NCI-H2107 (cell line): ENCODE measurements around the gene FAM3C.
"Not testable (repeated sequence)": the region's sequence is repeated elsewhere in the genome, so short reads cannot be mapped to it uniquely, and the experiment has no call there.

ENCODE experiments used
- DNase-seq: peaks from one replicate; lab custom pipeline; 2025; lab: John Stamatoyannopoulos, UW

The FAM3C gene

DNA sequence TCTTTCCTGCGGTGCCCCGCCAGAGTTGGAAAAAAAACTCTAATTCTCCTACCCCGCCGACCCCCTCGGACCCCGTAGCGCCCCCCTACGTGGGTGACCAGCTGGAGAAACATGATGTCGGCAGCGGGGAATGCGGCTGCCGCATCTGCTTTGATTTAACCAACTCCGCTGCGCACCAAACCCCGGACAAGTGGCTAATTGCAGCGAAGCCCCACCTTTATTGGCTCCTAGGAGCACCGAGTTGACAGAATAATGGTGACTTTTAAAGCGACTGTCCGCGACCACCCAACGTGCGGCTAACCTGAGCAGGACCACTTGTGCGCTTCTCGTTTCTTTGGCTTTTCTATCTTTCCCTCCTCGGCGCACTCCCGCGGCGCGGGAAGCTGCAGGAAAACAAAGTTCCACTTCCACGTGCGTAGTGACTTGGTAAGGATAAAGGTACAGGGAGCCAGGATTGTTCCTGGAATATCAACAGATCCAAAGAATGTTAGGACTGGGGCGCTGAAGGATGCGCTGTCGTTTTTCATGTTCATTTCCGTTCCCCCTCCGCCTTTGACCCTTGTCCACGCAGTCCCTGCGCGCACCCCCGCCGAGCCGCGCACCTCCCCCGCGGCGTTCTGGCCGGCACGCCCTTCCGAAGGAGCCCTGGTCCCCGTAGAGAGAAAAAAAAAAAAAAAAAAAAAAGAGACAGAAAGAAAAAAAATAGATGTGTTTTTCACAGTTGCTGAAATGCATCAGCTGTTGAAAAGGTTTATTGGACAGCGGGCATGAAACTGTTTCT is 65.9 kb downstream of the FAM3C start:
- no peak for DNase-seq

DNA sequence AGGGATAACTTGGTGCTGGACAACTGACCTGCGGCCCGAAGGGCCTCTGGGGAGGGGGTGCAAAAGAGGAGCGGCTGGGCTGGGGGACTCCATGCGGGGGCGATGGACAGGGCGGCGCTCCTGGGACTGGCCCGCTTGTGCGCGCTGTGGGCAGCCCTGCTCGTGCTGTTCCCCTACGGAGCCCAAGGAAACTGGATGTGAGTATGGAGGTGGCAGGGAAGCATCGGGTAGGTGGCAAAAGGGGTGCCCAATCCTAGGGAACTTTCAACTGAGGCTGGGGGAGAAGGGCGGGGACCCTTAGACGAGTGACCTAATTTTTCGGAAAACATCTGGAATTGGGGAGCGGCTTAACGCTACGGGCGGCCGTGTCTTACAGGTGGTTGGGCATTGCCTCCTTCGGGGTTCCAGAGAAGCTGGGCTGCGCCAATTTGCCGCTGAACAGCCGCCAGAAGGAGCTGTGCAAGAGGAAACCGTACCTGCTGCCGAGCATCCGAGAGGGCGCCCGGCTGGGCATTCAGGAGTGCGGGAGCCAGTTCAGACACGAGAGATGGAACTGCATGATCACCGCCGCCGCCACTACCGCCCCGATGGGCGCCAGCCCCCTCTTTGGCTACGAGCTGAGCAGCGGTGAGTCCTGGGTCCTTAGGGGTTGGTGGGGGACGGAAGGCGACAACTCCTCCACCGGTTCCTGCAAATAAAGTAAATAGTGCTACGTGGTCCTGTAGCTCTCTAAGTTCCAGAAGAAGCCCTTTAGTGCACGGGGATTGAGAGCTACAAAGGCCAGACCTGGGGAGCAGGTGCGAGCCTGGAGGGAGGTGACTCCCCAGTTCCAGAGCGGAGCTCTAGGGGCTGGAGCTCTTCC is 66.7 kb downstream of the FAM3C start:
- peak; percentile 48 for DNase-seq

DNA sequence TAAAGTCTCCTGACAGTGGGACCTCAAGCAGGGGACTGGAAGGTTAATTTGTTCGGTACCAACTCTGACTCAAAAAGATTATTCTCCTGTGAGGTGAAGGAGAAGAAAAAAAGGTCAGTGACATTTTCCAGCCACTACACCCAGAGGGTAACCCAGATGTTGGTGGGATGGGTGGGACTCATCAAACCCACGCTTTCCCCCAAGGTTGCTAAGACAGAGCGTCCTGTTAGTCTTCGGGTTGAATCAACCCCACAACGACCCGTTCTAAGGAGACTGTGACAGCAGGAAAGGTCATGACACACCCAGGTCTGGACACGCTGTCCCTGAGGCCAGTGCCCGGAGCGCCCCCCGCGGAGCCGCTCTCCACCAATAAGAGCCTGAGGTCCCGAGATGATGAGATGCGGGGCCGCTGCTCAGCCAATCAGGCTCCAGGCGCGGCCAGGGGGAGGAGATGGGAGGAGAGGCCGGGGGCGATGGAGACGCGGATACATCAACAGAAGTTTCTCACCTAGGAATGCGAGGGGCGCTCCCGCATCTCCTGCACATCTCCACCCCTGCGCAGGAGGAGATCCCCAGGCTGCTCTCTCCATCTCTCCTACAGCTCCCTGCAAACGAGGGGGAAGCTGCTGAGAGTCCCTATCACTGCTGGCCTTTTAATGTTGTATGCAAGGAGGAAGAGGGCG is 67.5 kb downstream of the FAM3C start, which contains the start of gene WNT16:
Gene WNT16 (plus strand): TSS at position 493 of the 683 bp plus-strand sequence. CDS start 293 bp downstream, outside the sequence.
- no peak for DNase-seq

GRCh38 chr7:121327671-121328070 is 68.4 kb downstream of the FAM3C start:
- DNase-seq: no peak

DNA sequence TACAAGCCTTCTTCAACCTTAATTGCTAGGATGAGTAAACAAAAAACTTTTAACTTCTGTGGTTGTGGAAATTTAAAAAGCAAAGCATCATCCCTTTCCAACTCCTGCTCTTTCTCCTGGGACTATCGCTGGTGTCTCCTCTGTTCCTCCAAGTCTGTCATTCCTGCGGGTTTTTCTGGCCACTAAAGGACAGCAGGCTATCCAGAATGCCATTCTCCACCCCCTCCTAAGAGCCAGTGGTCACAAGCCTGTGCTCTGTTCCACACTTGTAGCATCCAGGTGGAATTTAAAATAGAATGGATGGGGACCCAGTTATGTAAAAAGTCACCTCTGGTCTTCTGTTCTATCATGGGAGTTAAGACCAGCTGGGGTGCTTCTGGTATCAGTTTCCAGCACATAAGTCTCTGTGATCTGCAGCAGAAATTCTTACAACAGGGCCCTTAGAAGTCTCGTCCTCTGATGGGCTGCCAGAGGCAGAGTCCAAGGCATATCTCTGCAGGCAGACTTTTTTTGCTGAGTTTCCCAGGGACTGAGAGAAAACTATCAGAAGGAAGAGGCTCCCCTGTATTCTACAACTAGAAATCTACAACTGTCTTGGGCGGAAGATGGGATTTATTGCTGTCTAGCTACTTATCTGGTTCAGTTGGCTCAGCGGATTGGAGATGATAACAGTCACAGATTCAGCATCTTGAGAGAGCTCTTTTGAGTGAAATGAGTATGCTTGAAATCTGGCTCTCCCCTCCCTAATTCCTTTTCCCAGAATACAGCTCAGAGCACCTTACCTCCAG is 72.4 kb downstream of the FAM3C start:
- DNase-seq: no peak

GRCh38 chr7:121322460-121322859 is 73.6 kb downstream of the FAM3C start:
- DNase-seq: no peak

GRCh38 chr7:121315170-121315569 is 80.9 kb downstream of the FAM3C start:
- DNase-seq: not testable (repeated sequence)

DNA sequence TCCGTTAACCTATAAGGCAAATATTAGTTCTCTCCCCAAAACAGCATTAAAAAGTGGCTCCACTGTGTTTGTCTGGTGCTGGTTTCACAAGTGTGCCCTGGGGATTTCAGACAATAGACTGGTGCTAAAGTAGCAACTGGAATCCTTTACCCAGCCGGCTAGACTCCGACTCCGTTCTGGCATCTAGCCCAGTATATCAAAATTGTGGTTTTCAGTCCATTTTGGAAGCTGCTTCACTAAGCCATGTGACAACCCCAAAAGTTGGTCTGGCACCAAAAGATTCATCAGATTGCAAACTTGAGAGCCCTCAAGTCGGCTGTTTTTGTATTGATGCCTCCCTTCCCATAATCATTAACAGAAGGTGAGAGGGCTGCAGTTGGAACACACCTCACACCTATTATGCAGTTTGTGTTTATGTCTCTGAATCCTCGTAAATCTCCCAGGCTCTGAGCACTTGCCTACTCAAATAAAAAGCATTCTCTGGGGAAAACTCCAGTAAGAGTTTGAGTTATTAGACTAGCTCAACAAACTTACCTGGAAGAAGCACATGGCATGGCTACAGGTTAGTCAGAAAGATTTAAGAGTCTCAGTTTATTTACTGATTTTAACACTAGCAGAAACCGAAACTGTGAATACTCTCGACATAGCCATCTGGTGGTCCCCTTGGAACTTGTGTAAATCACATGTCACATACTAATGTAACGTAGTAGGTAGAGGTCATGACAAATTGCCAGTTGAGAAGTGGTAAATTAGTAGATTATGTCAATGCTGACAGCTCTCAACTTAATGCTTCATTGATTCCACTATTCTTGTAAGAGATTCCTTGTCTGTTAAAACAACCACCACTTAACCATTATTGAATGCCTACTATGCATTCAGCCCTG is 82.1 kb downstream of the FAM3C start:
- DNase-seq: peak; percentile 94

DNA sequence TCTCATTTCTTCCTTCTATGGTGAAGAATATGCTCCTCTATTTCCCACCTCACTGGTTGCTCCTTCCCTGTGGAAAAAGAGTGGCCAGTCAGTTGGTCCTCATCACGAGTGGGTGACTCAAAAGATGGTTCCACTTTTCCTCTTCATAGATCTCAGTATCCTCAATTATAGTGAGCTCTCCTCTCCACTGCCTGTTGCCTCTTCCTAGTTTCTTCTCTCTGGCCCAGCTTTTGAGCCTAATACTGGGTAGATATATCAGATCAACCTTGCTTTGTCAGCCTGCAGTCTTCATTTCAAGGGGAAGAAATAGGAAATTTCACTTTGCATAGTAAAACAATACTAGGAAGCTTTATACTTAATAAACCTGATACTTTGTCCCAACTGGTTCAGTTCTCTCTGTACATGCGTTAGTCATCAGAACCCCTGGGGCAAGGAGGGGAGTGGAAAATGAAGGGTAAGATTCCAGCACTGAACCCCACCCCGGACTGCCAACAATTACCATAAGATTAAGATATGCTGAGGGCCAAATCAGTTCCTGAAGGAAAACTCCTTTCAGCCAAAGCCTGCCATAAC is 82.8 kb downstream of the FAM3C start:
- no peak for DNase-seq

GRCh38 chr7:121307021-121307574 is 89.0 kb downstream of the FAM3C start:
- DNase-seq: no peak

- DNase-seq: no peak
Observed at GRCh38 chr7:121306565-121306964, 89.5 kb downstream of the FAM3C start.

- DNase-seq: no peak
Observed at GRCh38 chr7:121305109-121305508, 91.0 kb downstream of the FAM3C start.

DNA sequence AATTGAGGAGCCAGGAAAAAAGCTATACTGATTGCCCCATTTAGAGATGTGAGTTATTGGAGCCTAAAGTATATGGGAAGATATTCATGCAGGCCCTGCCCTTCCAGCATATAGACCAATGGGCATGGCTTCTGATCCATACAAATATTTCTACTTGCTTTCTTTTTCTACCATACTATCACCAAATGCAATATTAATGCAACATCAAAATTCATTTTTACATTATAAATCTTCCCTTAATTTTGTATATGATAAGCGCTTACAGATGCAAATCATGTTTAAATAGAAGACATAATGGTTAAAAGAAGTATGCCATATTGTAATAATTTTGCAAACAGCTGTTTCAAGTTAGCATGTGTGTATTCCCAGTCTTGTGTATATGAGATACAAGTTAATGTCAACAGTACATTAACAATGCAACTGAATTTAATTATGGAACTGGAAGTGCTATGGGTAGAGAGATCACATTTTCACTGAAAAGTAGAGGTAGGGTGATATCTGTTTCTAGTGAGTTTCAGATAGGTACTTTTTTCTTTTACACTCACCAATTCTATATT is 91.9 kb downstream of the FAM3C start:
- DNase-seq: no peak

GRCh38 chr7:121303422-121304101 is 92.5 kb downstream of the FAM3C start:
- no peak for DNase-seq

- DNase-seq: no peak
Observed at GRCh38 chr7:121302214-121302745, 93.8 kb downstream of the FAM3C start.

- DNase-seq: no peak
Observed at GRCh38 chr7:121301446-121302213, 94.5 kb downstream of the FAM3C start.

DNA sequence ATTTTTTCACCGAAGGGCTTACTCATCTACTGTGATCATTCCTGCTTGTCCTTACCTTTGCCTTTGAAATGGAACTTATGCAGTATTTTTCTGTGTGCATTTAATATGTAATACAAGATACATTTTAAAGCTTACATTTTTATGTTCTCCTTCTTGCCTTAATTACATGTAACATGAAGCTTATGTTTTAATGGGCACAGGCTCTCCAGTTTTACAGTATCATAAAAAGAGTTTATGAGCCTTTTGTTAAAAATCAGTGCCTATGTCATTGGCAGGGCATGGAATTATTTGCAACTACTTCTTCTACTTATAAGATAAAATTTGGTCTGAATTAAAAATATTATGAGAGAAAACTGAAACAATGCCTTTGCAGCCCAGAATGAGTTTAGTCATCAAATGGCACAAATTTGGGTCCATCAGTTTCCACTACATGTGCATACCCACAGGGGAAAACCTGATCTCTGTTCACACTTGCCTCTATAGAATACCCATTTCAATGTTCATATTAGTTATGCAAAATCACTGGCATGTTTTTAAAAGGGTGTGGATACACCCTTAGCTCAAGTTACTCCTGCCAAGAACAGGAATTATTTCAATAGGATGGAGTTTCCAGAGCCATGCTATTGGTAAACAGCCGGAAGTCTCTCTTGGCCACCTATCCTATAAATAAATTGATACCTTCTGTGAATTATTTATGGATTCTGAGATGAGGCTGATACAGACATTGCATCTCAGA is 95.3 kb downstream of the FAM3C start:
- no peak for DNase-seq
